Choroid plexus epithelial cell (primary cell): Measurements from ENCODE around the gene CENPQ.
"Not testable (repeated sequence)": the region's sequence is repeated elsewhere in the genome, so short reads cannot be mapped to it uniquely, and the experiment has no call there.

Source experiments
- DNase-seq: peaks from one replicate; pipeline ENCODE4 v3.0.0-alpha.2; 2010; ENCODE audit warnings: low read depth
- H3K4me3 ChIP-seq: 2 replicates; pipeline ENCODE4 v1.5.1; 2011; ENCODE audit warnings: low read depth, mild to moderate bottlenecking, control low read depth, low read length, moderate library complexity
- CTCF ChIP-seq: conservative IDR thresholded peaks from 2 replicates; pipeline ENCODE4 v1.5.1; 2011; ENCODE audit warnings: low read depth, mild to moderate bottlenecking, control low read depth, inconsistent platforms, low read length, moderate library complexity

Gene CENPQ

DNA sequence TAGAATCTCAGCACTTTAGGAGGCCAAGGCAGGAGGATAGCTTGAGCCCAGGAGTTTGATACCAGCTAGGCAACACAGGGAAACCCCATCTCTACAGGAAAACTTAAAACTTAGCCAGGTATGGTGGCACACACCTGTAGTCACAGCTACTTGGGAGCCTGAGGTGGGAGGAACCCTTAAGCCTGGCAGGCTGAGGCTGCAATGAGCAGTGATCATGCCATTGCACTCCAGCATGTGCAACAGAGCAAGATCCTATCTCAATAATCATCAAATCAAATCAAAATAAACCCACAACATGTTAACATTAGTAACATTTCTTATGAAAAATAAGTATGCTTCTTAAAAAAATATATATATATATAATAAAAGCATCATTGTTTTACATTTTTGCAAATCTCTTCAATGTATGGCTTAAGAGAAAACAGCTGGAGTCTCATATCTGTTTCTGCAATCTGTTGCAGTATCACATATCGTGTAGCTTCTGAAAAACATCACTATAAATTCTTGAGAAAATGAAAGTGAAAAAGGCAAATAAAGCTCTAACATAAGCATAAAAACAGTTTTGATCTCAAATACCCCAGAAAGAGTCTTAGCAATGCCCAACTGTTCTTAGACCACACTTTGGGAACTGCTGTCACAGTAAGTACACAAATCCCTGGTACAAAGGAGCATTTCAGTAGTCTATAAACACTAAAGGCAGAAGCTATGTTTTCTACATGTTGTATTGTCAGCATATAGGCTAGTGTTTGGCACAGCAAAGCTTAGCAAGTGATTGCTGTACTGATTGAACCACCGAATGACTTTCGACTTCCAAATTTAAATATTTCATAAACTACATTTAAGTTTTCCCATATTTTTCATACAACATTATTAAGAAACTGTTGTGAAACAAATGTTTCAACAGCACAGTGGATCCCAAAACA is 8.1 kb upstream of the CENPQ start:
- no peak overlapping the region for H3K4me3 ChIP-seq
- DNase-seq: no peak
- no peak for TF ChIP-seq CTCF

DNA sequence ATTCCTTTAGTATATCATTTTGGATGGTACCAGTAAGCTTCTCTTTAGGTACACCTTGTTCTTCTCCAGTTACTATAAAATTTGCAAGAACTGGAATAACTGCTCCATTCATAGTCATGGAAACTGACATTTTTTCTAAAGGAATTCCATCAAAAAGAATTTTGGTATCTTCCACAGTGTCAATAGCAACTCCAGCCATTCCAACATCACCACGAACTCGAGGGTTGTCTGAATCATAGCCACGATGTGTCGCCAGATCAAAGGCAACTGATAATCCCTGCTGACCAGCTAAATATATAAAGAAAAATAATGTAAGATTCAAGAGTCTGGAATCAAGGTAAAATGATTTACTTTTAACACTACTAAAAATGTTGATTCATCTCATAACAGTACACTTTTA is 5.4 kb upstream of the CENPQ start:
- no peak overlapping the region for H3K4me3 ChIP-seq
- DNase-seq: no peak
- TF ChIP-seq CTCF: no peak

GRCh38 chr6:49462071-49462470 is 1.1 kb upstream of the CENPQ start:
- no peak for TF ChIP-seq CTCF
- peak overlapping the region; percentile 83 for H3K4me3 ChIP-seq
- peak; percentile 25 for DNase-seq

- no peak for TF ChIP-seq CTCF
- no peak for DNase-seq
- H3K4me3 ChIP-seq: peak overlapping the region; percentile 83
These were observed 607 bp upstream of the CENPQ start for GRCh38 chr6:49462599-49462926.

GRCh38 chr6:49463612-49463967 is 420 bp downstream of the CENPQ start:
- H3K4me3 ChIP-seq: peak overlapping the region; percentile 83
- no peak for DNase-seq
- TF ChIP-seq CTCF: no peak

DNA sequence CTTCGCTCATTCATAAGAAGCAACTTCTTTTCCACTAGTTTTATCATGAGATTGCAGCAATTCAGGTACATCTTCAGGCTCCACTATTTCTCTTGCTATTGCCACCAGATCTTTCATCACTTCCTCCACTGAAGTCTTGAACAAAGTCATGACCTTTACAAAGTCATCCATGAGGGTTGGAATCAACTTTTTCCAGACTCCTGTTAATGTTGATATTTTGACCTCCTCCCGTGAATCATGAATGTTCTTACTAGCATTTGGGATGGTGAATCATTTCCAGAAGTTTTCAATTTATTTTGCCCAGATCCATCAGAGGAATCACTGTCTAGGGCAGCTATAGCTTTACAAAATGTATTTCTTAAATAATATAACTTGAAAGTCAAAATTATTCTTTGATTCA is 1.5 kb downstream of the CENPQ start:
- H3K4me3 ChIP-seq: no peak overlapping the region
- DNase-seq: no peak
- no peak for TF ChIP-seq CTCF

GRCh38 chr6:49468042-49468441 is 4.9 kb downstream of the CENPQ start:
- no peak for TF ChIP-seq CTCF
- H3K4me3 ChIP-seq: no peak overlapping the region
- DNase-seq: no peak

DNA sequence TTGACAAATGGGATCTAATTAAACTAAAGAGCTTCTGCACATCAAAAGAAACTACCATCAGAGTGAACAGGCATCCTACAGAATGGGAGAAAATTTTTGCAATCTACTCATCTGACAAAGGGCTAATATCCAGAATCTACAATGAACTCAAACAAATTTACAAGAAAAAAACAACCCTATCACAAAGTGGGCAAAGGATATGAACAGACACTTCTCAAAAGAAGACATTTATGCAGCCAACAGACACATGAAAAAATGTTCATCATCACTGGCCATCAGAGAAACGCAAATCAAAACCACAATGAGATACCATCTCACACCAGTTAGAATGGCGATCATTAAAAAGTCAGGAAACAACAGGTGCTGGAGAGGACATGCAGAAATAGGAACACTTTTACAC is 13.4 kb downstream of the CENPQ start:
- not testable (repeated sequence) for H3K4me3 ChIP-seq, DNase-seq
